Smooth muscle cell (in vitro differentiated cells): ENCODE data around the gene CCNL1. TPM values are rescaled to one million over a fixed set of nuclear protein-coding genes. Genes with fewer than 3 reads are reported as not detected.
"Not testable (repeated sequence)": the region's sequence is repeated elsewhere in the genome, so short reads cannot be mapped to it uniquely, and the experiment has no call there.

Experiments
- DNase-seq: peaks from one replicate; lab custom pipeline; 2025; ENCODE audit not compliant: unreplicated experiment; lab: John Stamatoyannopoulos, UW
- H2AFZ ChIP-seq: fragments of 200-600 bp; sonication (generic); 2 replicates; pipeline ENCODE4 v1.6.0; 2016; ENCODE audit warnings: antibody characterized with exemption, low read depth, mild to moderate bottlenecking
- H3F3A ChIP-seq: fragments of 200-600 bp; sonication (generic); 2 replicates; pipeline ENCODE4 v1.6.0; 2017; ENCODE audit warnings: antibody characterized with exemption, low read depth
- H3K27ac ChIP-seq: fragments of 200-600 bp; sonication (generic); 2 replicates; pipeline ENCODE4 v1.5.1; 2016; ENCODE audit warnings: low read depth, mild to moderate bottlenecking
- H3K27me3 ChIP-seq: fragments of 200-600 bp; sonication (generic); 2 replicates; pipeline ENCODE4 v1.6.1; 2016; ENCODE audit warnings: low read depth, mild to moderate bottlenecking
- H3K36me3 ChIP-seq: fragments of 200-600 bp; sonication (generic); 2 replicates; pipeline ENCODE4 v1.5.1; 2016; ENCODE audit warnings: low read depth
- H3K4me1 ChIP-seq: fragments of 200-600 bp; sonication (generic); 2 replicates; pipeline ENCODE4 v1.5.1; 2016; ENCODE audit warnings: low read depth
- H3K4me2 ChIP-seq: fragments of 200-600 bp; sonication (generic); 2 replicates; pipeline ENCODE4 v1.6.0; 2016; ENCODE audit warnings: mild to moderate bottlenecking
- H3K4me3 ChIP-seq: fragments of 200-600 bp; sonication (generic); 2 replicates; pipeline ENCODE4 v1.5.1; 2016; ENCODE audit warnings: mild to moderate bottlenecking
- H3K79me2 ChIP-seq: fragments of 200-600 bp; sonication (generic); 2 replicates; pipeline ENCODE4 v1.6.0; 2016; ENCODE audit warnings: low read depth, mild to moderate bottlenecking
- H3K9ac ChIP-seq: fragments of 200-600 bp; sonication (generic); 2 replicates; pipeline ENCODE4 v1.6.0; 2016; ENCODE audit warnings: low read depth
- H3K9me3 ChIP-seq: fragments of 200-600 bp; sonication (generic); replicated peaks from 2 replicates; pipeline ENCODE4 v1.5.1; 2016; ENCODE audit warnings: low read depth
- H4K20me1 ChIP-seq: fragments of 200-600 bp; sonication (generic); 2 replicates; pipeline ENCODE4 v1.6.0; 2016; ENCODE audit warnings: low read depth
- CTCF ChIP-seq: fragments of 200-600 bp; sonication (generic); IDR thresholded peaks from 2 replicates; pipeline ENCODE4 v1.5.1; 2017; ENCODE audit warnings: borderline replicate concordance, mild to moderate bottlenecking, antibody characterized with exemption; ENCODE audit not compliant: insufficient read depth, poor library complexity, severe bottlenecking
- WGBS: methylation state at CpG from one replicate; pipeline ENCODE4 v1.1.7; 2016; ENCODE audit warnings: low lambda C conversion rate; 5-methylcytosine and 5-hydroxymethylcytosine counted together
- polyA plus RNA-seq: library from polyadenylated mRNA; unstranded; fragments of >200 nt; fragmentation: Nextera tagmentation; extraction: Ambion mirVana; gene quantifications from 2 replicates; pipeline ENCODE4 v1.2.1, GENCODE V29; 2016
- total RNA-seq: library from RNA; depleted of rRNA; stranded (reverse); fragments of >200 nt; gene quantifications from 2 replicates; pipeline ENCODE4 v1.2.3, GENCODE V29; 2014

The CCNL1 gene
- total and polyA plus RNA-seq, 2 experiments from 2014 or later = 173 to 599 TPM

DNA sequence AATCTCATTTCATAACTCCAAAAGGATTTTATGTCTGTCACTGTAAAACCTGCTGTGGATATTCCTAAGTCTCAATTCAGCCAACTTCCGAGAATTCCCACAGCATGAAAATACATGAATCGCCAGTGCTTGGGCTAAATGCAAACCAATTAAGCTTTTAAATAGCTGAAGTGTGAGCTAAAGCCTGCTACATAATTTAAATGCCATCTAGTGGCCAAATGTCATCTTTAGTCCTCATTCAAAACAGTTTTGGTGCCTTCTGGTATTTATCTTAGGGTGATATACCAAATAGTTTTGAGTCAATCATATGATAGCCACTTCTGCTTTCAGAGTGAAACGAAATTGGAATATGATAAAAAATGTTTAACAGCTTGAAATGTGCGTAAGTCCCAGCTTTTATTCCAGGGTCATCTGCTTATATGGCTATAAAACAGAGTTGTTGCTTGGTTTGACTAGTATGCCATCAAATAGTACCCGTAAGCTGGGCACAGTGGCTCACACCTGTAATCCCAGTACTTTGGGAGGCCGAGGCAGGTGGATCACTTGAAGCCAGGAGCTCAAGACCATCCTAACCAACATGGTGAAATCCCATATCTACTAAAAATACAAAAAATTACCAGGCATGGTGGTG lies 41.8 kb upstream of the CCNL1 start:
- Histone ChIP-seq H3K27ac (no peak overlapping the region), H3K27me3 (no peaks in the 10 kb centered on the region), H3K4me2 (no peak overlapping the region), H4K20me1 (no peaks in the 10 kb centered on the region), H3K36me3 (no peaks in the 10 kb centered on the region), H3K9ac (no peak overlapping the region), H3K4me1 (no peaks in the 10 kb centered on the region), H3K79me2 (no peaks in the 10 kb centered on the region), H3K4me3 (no peak overlapping the region), H3K9me3 (no peaks in the 10 kb centered on the region), H3F3A (no peaks in the 10 kb centered on the region), H2AFZ (no peak overlapping the region)
- no peak for DNase-seq
- TF ChIP-seq CTCF = peak; percentile 52
- WGBS = 58% methylated on average over 6 of the region's 6 CpGs

GRCh38 chr3:157199841-157200240 lies 39.9 kb upstream of the CCNL1 start:
- no peak overlapping the region for H3K9ac ChIP-seq
- H3K79me2 ChIP-seq = no peaks in the 10 kb centered on the region
- no peak for DNase-seq
- no peak overlapping the region for H3K27ac ChIP-seq
- H3K9me3 ChIP-seq = no peaks in the 10 kb centered on the region
- no peak overlapping the region for H3K4me2 ChIP-seq
- WGBS = 61% methylated on average over 3 of the region's 3 CpGs
- no peaks in the 10 kb centered on the region for H3K27me3 ChIP-seq
- no peaks in the 10 kb centered on the region for H4K20me1 ChIP-seq
- no peak for TF ChIP-seq CTCF
- no peak overlapping the region for H2AFZ ChIP-seq
- no peaks in the 10 kb centered on the region for H3F3A ChIP-seq
- no peaks in the 10 kb centered on the region for H3K4me1 ChIP-seq
- no peaks in the 10 kb centered on the region for H3K36me3 ChIP-seq
- H3K4me3 ChIP-seq = no peak overlapping the region

- Histone ChIP-seq H3K27ac (no peak overlapping the region), H2AFZ (no peak overlapping the region), H3K9me3 (no peaks in the 10 kb centered on the region), H3F3A (no peaks in the 10 kb centered on the region), H3K4me1 (no peaks in the 10 kb centered on the region), H3K27me3 (no peaks in the 10 kb centered on the region), H3K4me3 (no peak overlapping the region), H3K9ac (no peak overlapping the region), H3K36me3 (no peaks in the 10 kb centered on the region), H3K4me2 (no peak overlapping the region), H3K79me2 (no peaks in the 10 kb centered on the region), H4K20me1 (no peaks in the 10 kb centered on the region)
- no peak for TF ChIP-seq CTCF
- no peak for DNase-seq
These were observed 36.0 kb upstream of the CCNL1 start for GRCh38 chr3:157195965-157196364.

- 94% methylated on average over 5 of the region's 5 CpGs for WGBS
These were observed 31.2 kb upstream of the CCNL1 start for GRCh38 chr3:157191149-157191548.

More at GRCh38 chr3:157191149-157191548, 31.2 kb upstream of the CCNL1 start:
- not testable (repeated sequence) for H3K9ac ChIP-seq, H3K9me3 ChIP-seq, H3K36me3 ChIP-seq, H3K79me2 ChIP-seq, H3K4me3 ChIP-seq, H3K4me2 ChIP-seq, H4K20me1 ChIP-seq, H2AFZ ChIP-seq, H3F3A ChIP-seq, H3K4me1 ChIP-seq, H3K27ac ChIP-seq, H3K27me3 ChIP-seq, DNase-seq
